Activated CD4-positive, alpha-beta memory T cell treated with anti-CD3 and anti-CD28 coated beads, Interleukin-2, amount 10 ng/mL, durations not matched to agents 7 days and 5 days (primary cell): Measurements from ENCODE around the gene SPEG. TPM values are rescaled to one million over a fixed set of nuclear protein-coding genes. Genes with fewer than 3 reads are reported as not detected.
A peak's percentile ranks its signal among the peaks of the same experiment; 100 is the strongest.

ENCODE experiments used
- CTCF ChIA-PET: fragments of 350-600 bp; sonication (Branson Sonifier 250); formaldehyde crosslinking; loops from one replicate; lab custom pipeline; 2021; ENCODE audit warnings: antibody characterized with exemption, inconsistent platforms; lab: Charles Lee
- POLR2A ChIA-PET: fragments of 350-600 bp; sonication (Branson Sonifier 250); formaldehyde crosslinking; loops from one replicate; lab custom pipeline; 2021; ENCODE audit warnings: antibody characterized with exemption; lab: Charles Lee
- DNase-seq: peaks from one replicate; pipeline ENCODE4 v3.0.0-alpha.2; 2020
- H3K27ac Mint-ChIP-seq: one replicate; pipeline ENCODE4 v1.8.0; 2021; ENCODE audit warnings: mild to moderate bottlenecking, mixed read lengths
- H3K27me3 Mint-ChIP-seq: one replicate; pipeline ENCODE4 v1.8.0; 2021; ENCODE audit warnings: mixed read lengths
- H3K36me3 Mint-ChIP-seq: one replicate; pipeline ENCODE4 v1.8.0; 2021; ENCODE audit warnings: low read depth, mixed read lengths
- H3K4me1 Mint-ChIP-seq: one replicate; pipeline ENCODE4 v1.8.0; 2021; ENCODE audit warnings: mixed read lengths
- H3K4me3 Mint-ChIP-seq: one replicate; pipeline ENCODE4 v1.8.0; 2021; ENCODE audit warnings: mild to moderate bottlenecking, mixed read lengths
- H3K9me3 Mint-ChIP-seq: one replicate; pipeline ENCODE4 v1.8.0; 2021; ENCODE audit warnings: mixed read lengths
- total RNA-seq, 2 experiments: library from RNA; stranded (reverse); gene quantifications; one replicate each; pipeline ENCODE4 v1.2.3, GENCODE V29; 2021

SPEG gene
- total RNA-seq, 2 experiments from 2014 or later: 0.20 to 1.1 TPM

GRCh38 chr2:219396863-219397457, 37.7 kb upstream of the SPEG start:
- no peak for DNase-seq
- CTCF ChIA-PET: interaction anchor here (1.6 kb wide), 1 partner anchor 102 kb away, joined by 3 read pairs; the partner anchor contains the start of gene GMPPA
- H3K27me3 Mint-ChIP-seq: peaks cover 4% of the 10 kb centered on the region
- POLR2A ChIA-PET: no interaction called here
- peaks cover 6% of the 10 kb centered on the region for H3K4me1 Mint-ChIP-seq
- H3K9me3 Mint-ChIP-seq: no peaks in the 10 kb centered on the region
- no peak overlapping the region for H3K27ac Mint-ChIP-seq
- H3K36me3 Mint-ChIP-seq: no peaks in the 10 kb centered on the region
- H3K4me3 Mint-ChIP-seq: no peak overlapping the region

DNA sequence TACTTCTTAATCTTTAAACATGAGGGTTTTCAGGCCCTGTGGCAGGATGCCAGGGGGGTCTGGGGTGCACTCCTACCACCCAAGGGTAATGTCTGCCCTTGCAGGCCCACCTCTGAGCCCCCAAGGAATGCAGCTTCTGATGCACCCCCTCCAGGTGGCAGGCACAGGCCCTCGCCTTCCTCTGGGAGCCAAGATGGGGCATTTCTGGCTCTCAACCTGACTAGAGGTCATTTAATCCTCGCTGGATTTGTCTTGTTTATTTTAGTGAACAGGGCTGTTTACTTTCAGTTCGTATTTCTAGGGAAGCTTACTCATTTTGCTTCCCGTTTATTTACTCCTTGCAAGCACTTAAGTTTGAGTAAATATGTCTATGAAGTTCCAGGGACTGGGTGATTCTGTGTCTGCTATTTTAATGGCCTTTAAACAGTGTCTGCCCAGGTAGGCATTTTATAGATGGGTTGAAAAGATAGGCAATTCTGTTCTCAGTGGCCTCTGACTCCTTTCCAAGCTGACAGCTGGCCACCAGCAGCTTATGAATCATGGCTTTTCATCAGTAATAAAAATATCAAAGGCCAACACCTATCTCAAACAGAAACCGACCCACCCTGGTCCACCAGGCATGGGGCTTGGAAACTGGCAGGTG, 35.8 kb upstream of the SPEG start:
- Mint-ChIP-seq H3K9me3 (no peaks in the 10 kb centered on the region), H3K27me3 (peaks cover 7% of the 10 kb centered on the region), H3K4me1 (peaks cover 6% of the 10 kb centered on the region), H3K4me3 (no peak overlapping the region), H3K36me3 (no peaks in the 10 kb centered on the region), H3K27ac (no peak overlapping the region)
- ChIA-PET POLR2A (interaction anchor here (1.9 kb wide), 1 partner anchor 11 kb away, joined by 6 read pairs; the partner anchor contains the start of gene DNPEP), CTCF (interaction anchor here (1.2 kb wide), 1 partner anchor 132 kb away, joined by 3 read pairs; no protein-coding TSS in a partner anchor)
- DNase-seq: no peak

- ChIA-PET CTCF (interaction anchor here (1.0 to 3.9 kb wide), 3 partner anchors 11 to 131 kb away, joined by 3 to 27 read pairs (median 3); partner anchors contain the start of gene DNPEP), POLR2A (no interaction called here)
- no peak overlapping the region for H3K4me3 Mint-ChIP-seq
- DNase-seq: no peak
- no peak overlapping the region for H3K27ac Mint-ChIP-seq
- H3K4me1 Mint-ChIP-seq: peaks cover 6% of the 10 kb centered on the region
- H3K36me3 Mint-ChIP-seq: no peaks in the 10 kb centered on the region
- no peaks in the 10 kb centered on the region for H3K9me3 Mint-ChIP-seq
- peaks cover 7% of the 10 kb centered on the region for H3K27me3 Mint-ChIP-seq
Observed at GRCh38 chr2:219399716-219400478, 34.7 kb upstream of the SPEG start.

DNA sequence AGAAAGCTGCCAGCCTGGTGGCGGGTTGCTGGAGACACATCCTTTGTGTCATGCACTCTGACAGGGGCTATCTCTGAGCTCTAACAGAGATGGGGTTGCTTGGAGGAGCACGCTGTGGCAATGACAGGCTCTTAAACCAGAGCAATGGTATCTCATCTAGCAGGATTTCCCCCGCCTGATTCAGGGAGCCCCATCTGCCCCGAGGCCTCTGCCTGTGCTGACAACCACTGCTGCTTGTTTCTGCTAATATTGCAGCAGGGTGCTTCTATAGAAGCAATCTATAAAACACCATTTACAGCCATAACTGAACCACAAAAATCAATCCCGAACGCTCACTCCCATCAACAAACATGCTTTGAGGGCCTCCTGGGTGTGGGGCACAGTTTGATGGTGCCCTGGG, 34.1 kb upstream of the SPEG start:
- ChIA-PET CTCF (interaction anchor here (1.0 to 5.0 kb wide), 3 partner anchors 12 to 129 kb away, joined by 3 to 75 read pairs (median 27); partner anchors contain the start of gene DNPEP), POLR2A (no interaction called here)
- Mint-ChIP-seq H3K4me3 (no peak overlapping the region), H3K9me3 (no peaks in the 10 kb centered on the region), H3K27me3 (peaks cover 7% of the 10 kb centered on the region), H3K4me1 (peaks cover 6% of the 10 kb centered on the region), H3K27ac (no peak overlapping the region), H3K36me3 (no peaks in the 10 kb centered on the region)
- DNase-seq: no peak

GRCh38 chr2:219401606-219402005, 33.0 kb upstream of the SPEG start:
- no peak for DNase-seq
- H3K4me3 Mint-ChIP-seq: no peak overlapping the region
- no peak overlapping the region for H3K27ac Mint-ChIP-seq
- H3K4me1 Mint-ChIP-seq: peaks cover 6% of the 10 kb centered on the region
- CTCF ChIA-PET: interaction anchor here (1.2 to 5.0 kb wide), 6 partner anchors 9 to 157 kb away, joined by 3 to 75 read pairs (median 6); partner anchors contain the start of genes DNPEP and GLB1L
- POLR2A ChIA-PET: interaction anchor here (0.7 kb wide), 1 partner anchor 14 kb away, joined by 3 read pairs; the partner anchor contains the start of gene DNPEP
- peaks cover 8% of the 10 kb centered on the region for H3K27me3 Mint-ChIP-seq
- no peaks in the 10 kb centered on the region for H3K9me3 Mint-ChIP-seq
- no peaks in the 10 kb centered on the region for H3K36me3 Mint-ChIP-seq

GRCh38 chr2:219402665-219403515, 31.8 kb upstream of the SPEG start:
- no peak overlapping the region for H3K27ac Mint-ChIP-seq
- ChIA-PET POLR2A (interaction anchor here (0.6 to 0.9 kb wide), 3 partner anchors 14 to 160 kb away, joined by 3 read pairs; no protein-coding TSS in a partner anchor), CTCF (interaction anchor here (0.6 to 5.0 kb wide), 17 partner anchors 8 to 287 kb away, joined by 3 to 75 read pairs (median 4); partner anchors contain the start of genes DNPEP, GLB1L and GMPPA)
- DNase-seq: peak; percentile 58
- no peaks in the 10 kb centered on the region for H3K36me3 Mint-ChIP-seq
- no peak overlapping the region for H3K4me3 Mint-ChIP-seq
- no peaks in the 10 kb centered on the region for H3K9me3 Mint-ChIP-seq
- peaks cover 10% of the 10 kb centered on the region for H3K27me3 Mint-ChIP-seq
- no peaks in the 10 kb centered on the region for H3K4me1 Mint-ChIP-seq

- H3K27ac Mint-ChIP-seq: no peak overlapping the region
- ChIA-PET POLR2A (interaction anchor here (0.6 kb wide), 1 partner anchor 33 kb away, joined by 3 read pairs; no protein-coding TSS in a partner anchor), CTCF (interaction anchor here (0.7 to 5.0 kb wide), 10 partner anchors 11 to 286 kb away, joined by 3 to 75 read pairs (median 8); partner anchors contain the start of genes DNPEP, GMPPA, INHA and OBSL1)
- no peak overlapping the region for H3K4me3 Mint-ChIP-seq
- H3K27me3 Mint-ChIP-seq: peaks cover 12% of the 10 kb centered on the region
- no peaks in the 10 kb centered on the region for H3K4me1 Mint-ChIP-seq
- DNase-seq: no peak
- H3K9me3 Mint-ChIP-seq: no peaks in the 10 kb centered on the region
- H3K36me3 Mint-ChIP-seq: no peaks in the 10 kb centered on the region
Observed at GRCh38 chr2:219403861-219404260, 30.8 kb upstream of the SPEG start.

DNA sequence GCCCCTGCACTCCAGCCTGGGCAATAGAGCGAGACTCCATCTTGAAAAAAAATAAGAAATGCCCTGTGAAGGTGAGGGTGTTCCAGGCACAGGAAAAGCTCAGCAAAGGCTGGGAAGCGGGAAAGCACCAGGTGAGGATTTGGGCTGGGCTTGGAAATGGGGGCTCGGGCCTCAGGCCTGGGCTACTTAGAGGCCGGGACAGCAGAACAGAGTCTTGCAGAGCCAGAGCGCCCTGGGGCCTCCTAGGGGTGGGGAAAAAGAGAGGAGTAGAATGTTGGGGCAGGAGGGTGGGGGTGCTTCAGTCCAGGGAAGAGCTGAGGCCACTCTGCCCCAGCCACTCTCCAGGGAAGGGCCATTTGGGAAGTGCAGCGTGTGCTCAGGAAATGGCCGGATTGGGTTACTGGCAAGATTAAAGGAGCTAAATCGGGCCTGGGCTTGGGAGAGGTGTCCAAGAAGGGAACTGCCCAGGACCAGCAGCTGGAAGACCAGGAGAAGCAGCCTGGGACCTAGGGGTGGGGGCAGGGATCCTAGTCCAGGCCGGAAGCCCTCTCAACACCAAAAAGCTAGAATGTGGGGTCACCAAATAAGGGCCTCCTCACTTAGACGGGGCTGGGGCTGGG, 30.2 kb upstream of the SPEG start:
- no peak for DNase-seq
- Mint-ChIP-seq H3K4me3 (no peak overlapping the region), H3K9me3 (no peaks in the 10 kb centered on the region), H3K27ac (no peak overlapping the region), H3K36me3 (no peaks in the 10 kb centered on the region), H3K27me3 (peaks cover 12% of the 10 kb centered on the region), H3K4me1 (no peaks in the 10 kb centered on the region)
- ChIA-PET CTCF (interaction anchor here (0.7 to 5.0 kb wide), 7 partner anchors 12 to 167 kb away, joined by 3 to 75 read pairs (median 12); partner anchors contain the start of genes DNPEP, GMPPA, INHA and OBSL1), POLR2A (interaction anchor here (1.1 kb wide), 1 partner anchor 16 kb away, joined by 3 read pairs; the partner anchor contains the start of gene DNPEP)

DNA sequence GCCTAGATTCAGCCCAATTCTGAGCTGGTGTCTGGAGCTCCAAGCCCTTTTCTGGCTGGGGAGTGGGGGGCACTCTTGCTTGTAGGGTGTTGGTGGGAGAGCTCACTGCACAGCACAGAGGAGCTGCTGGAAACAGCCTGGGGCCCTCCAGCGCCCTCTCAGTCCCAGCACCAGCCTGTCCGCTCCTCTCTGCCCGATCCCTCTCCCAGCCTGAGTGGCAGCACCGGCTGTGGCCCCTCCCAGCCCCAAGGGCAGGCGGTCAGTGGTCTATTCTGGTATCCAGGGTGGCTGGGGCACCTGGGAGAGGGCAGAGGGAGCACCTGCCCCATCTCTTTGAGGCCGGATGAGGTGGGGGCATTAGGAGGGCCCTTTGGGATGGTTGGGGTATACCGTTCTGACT, 29.7 kb upstream of the SPEG start:
- Mint-ChIP-seq H3K4me3 (no peak overlapping the region), H3K27ac (no peak overlapping the region)

GRCh38 chr2:219405451-219405850, 29.2 kb upstream of the SPEG start:
- H3K27ac Mint-ChIP-seq: no peak overlapping the region
- no peaks in the 10 kb centered on the region for H3K36me3 Mint-ChIP-seq
- no peaks in the 10 kb centered on the region for H3K9me3 Mint-ChIP-seq
- CTCF ChIA-PET: interaction anchor here (5.0 kb wide), 1 partner anchor 124 kb away, joined by 75 read pairs; no protein-coding TSS in a partner anchor
- POLR2A ChIA-PET: interaction anchor here (1.1 kb wide), 1 partner anchor 17 kb away, joined by 3 read pairs; the partner anchor contains the start of gene DNPEP
- no peak for DNase-seq
- H3K4me3 Mint-ChIP-seq: no peak overlapping the region
- H3K27me3 Mint-ChIP-seq: peaks cover 12% of the 10 kb centered on the region
- H3K4me1 Mint-ChIP-seq: no peaks in the 10 kb centered on the region

More for the DNA sequence above, 29.7 kb upstream of the SPEG start:
- POLR2A ChIA-PET: interaction anchor here (1.1 kb wide), 1 partner anchor 17 kb away, joined by 3 read pairs; the partner anchor contains the start of gene DNPEP
- H3K27me3 Mint-ChIP-seq: peaks cover 12% of the 10 kb centered on the region
- no peaks in the 10 kb centered on the region for H3K36me3 Mint-ChIP-seq
- DNase-seq: no peak
- H3K4me1 Mint-ChIP-seq: no peaks in the 10 kb centered on the region
- CTCF ChIA-PET: interaction anchor here (0.7 to 5.0 kb wide), 3 partner anchors 11 to 167 kb away, joined by 3 to 75 read pairs (median 3); partner anchors contain the start of genes INHA and OBSL1
- no peaks in the 10 kb centered on the region for H3K9me3 Mint-ChIP-seq
